Measurements from ENCODE around the gene LCN10. TPM values are rescaled to one million over a fixed set of nuclear protein-coding genes. Genes with fewer than 3 reads are reported as not detected.
A peak's percentile ranks its signal among the peaks of the same experiment; 100 is the strongest.

Gene LCN10
- total RNA-seq, 1 experiment from 2014 or later = not detected

DNA sequence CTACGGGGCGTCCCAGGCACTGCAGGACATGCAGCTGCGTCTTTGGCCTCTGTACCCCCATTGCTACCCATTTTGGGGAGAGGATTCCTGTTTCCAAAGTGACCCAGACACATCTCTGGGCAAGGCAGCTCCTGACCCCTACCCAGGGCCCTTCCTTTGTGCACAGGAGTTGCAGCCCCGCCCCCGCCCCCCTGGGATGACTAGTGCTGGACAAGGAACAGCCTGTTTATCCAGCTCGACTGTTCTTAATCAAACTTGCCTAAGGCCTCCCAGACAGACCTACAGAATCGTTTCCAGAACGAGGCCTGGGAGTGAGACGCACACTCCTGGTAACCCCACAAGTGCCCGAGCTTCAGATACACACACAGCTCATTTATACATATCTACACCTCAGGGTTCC is 17.1 kb downstream of the LCN10 start:
- Histone ChIP-seq H3K9me3 (no peaks in the 10 kb centered on the region), H3K27me3 (replicated peaks; ENCODE audit: control insufficient read depth, insufficient read depth, low read length) (no peaks in the 10 kb centered on the region), H3K4me3 (ENCODE audit: low read depth, low read length) (peak overlapping the region; percentile 99), H3K36me3 (ENCODE audit: control insufficient read depth, insufficient read depth, low read length) (peaks cover 17% of the 10 kb centered on the region), H3K4me1 (peaks cover 17% of the 10 kb centered on the region)
- intact Hi-C loops (cut with micrococcal nuclease; ENCODE audit: unreplicated experiment) = loop anchor here (1.0 kb wide), 1 partner anchor 27 kb away; no protein-coding TSS in a partner anchor
- H3K4me1 Mint-ChIP-seq (ENCODE audit: low read depth, unreplicated experiment) = peaks cover 10% of the 10 kb centered on the region
- peak overlapping the region; percentile 97 for H3K4me3 Mint-ChIP-seq (ENCODE audit: unreplicated experiment)
- ChIA-PET CTCF (interaction anchor here (0.7 kb wide), 1 partner anchor 13 kb away, joined by 4 read pairs; no protein-coding TSS in a partner anchor), POLR2A (interaction anchor here (0.7 kb wide), 1 partner anchor 339 kb away, joined by 10 read pairs; no protein-coding TSS in a partner anchor)
- TF ChIP-seq CTCF (IDR thresholded peaks at IDR 0.05; ENCODE audit: insufficient read depth in 1 of 2, low read depth in 1 of 2, low read length in 1 of 2, severe bottlenecking in 1 of 2, unreplicated experiment in 1 of 2) = no peak
- H3K36me3 Mint-ChIP-seq (ENCODE audit: insufficient read depth, unreplicated experiment) = peaks cover 85% of the 10 kb centered on the region
- no peak for DNase-seq
- no peak overlapping the region for H3K27ac Mint-ChIP-seq (ENCODE audit: unreplicated experiment)
- H3K27me3 Mint-ChIP-seq (ENCODE audit: insufficient read depth, unreplicated experiment) = no peaks in the 10 kb centered on the region
- no TSS peak for BruUV-seq (replicated peaks)
- no peaks in the 10 kb centered on the region for H3K9me3 Mint-ChIP-seq (ENCODE audit: unreplicated experiment)

DNA sequence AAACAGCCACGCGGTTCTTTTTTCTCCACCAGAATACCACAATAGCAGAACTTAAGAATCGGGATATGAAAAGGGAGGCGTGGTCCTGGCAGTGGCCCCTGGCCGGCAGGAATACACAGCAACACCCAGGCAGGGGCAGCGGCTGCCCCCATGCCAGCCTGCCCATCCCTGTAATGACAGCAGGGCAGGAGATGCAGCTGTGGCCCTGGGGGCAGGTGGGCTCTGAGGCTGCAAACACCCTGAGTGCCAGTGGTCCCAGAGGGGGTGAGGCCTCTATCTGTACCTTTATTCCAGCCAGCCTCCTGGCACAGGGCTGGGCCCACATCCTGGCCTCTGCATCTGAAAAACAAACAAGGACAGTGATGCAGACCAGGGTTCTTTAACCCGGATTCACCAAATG is 18.0 kb downstream of the LCN10 start:
- H3K27ac Mint-ChIP-seq (ENCODE audit: unreplicated experiment) = peak overlapping the region; percentile 50

GRCh38 chr9:136723989-136724388 is 18.8 kb downstream of the LCN10 start:
- peaks cover 17% of the 10 kb centered on the region for H3K4me1 ChIP-seq

More for the DNA sequence above, 18.0 kb downstream of the LCN10 start:
- Histone ChIP-seq H3K4me3 (ENCODE audit: low read depth, low read length) (no peak overlapping the region), H3K9me3 (no peaks in the 10 kb centered on the region), H3K4me1 (peaks cover 17% of the 10 kb centered on the region), H3K36me3 (ENCODE audit: control insufficient read depth, insufficient read depth, low read length) (peaks cover 17% of the 10 kb centered on the region), H3K27me3 (replicated peaks; ENCODE audit: control insufficient read depth, insufficient read depth, low read length) (no peaks in the 10 kb centered on the region)
- Mint-ChIP-seq H3K9me3 (ENCODE audit: unreplicated experiment) (no peaks in the 10 kb centered on the region), H3K4me1 (ENCODE audit: low read depth, unreplicated experiment) (peaks cover 10% of the 10 kb centered on the region), H3K27me3 (ENCODE audit: insufficient read depth, unreplicated experiment) (no peaks in the 10 kb centered on the region), H3K4me3 (ENCODE audit: unreplicated experiment) (no peak overlapping the region), H3K36me3 (ENCODE audit: insufficient read depth, unreplicated experiment) (peaks cover 93% of the 10 kb centered on the region)
- intact Hi-C loops (cut with micrococcal nuclease; ENCODE audit: unreplicated experiment) = no loop called here
- no peak for DNase-seq
- ChIA-PET CTCF (no interaction called here), POLR2A (interaction anchor here (0.7 kb wide), 1 partner anchor 340 kb away, joined by 10 read pairs; no protein-coding TSS in a partner anchor)
- no TSS peak for BruUV-seq (replicated peaks)
- no peak for TF ChIP-seq CTCF (IDR thresholded peaks at IDR 0.05; ENCODE audit: insufficient read depth in 1 of 2, low read depth in 1 of 2, low read length in 1 of 2, severe bottlenecking in 1 of 2, unreplicated experiment in 1 of 2)

More at GRCh38 chr9:136723989-136724388, 18.8 kb downstream of the LCN10 start:
- no peaks in the 10 kb centered on the region for H3K27me3 ChIP-seq (replicated peaks; ENCODE audit: control insufficient read depth, insufficient read depth, low read length)
- no peak overlapping the region for H3K4me3 Mint-ChIP-seq (ENCODE audit: unreplicated experiment)
- peak overlapping the region; percentile 50 for H3K27ac Mint-ChIP-seq (ENCODE audit: unreplicated experiment)
- intact Hi-C loops (cut with micrococcal nuclease; ENCODE audit: unreplicated experiment) = no loop called here
- H3K36me3 ChIP-seq (ENCODE audit: control insufficient read depth, insufficient read depth, low read length) = peaks cover 17% of the 10 kb centered on the region
- H3K9me3 Mint-ChIP-seq (ENCODE audit: unreplicated experiment) = no peaks in the 10 kb centered on the region
- BruUV-seq (replicated peaks) = no TSS peak
- H3K9me3 ChIP-seq = no peaks in the 10 kb centered on the region
- ChIA-PET POLR2A (no interaction called here), CTCF (no interaction called here)
- no peak for TF ChIP-seq CTCF (IDR thresholded peaks at IDR 0.05; ENCODE audit: insufficient read depth in 1 of 2, low read depth in 1 of 2, low read length in 1 of 2, severe bottlenecking in 1 of 2, unreplicated experiment in 1 of 2)
- H3K4me1 Mint-ChIP-seq (ENCODE audit: low read depth, unreplicated experiment) = peaks cover 10% of the 10 kb centered on the region
- H3K27me3 Mint-ChIP-seq (ENCODE audit: insufficient read depth, unreplicated experiment) = no peaks in the 10 kb centered on the region
- DNase-seq = no peak
- H3K36me3 Mint-ChIP-seq (ENCODE audit: insufficient read depth, unreplicated experiment) = peaks cover 98% of the 10 kb centered on the region
- no peak overlapping the region for H3K4me3 ChIP-seq (ENCODE audit: low read depth, low read length)
